K562 (cell line): ENCODE data around the gene PPARG. TPM values are rescaled to one million over a fixed set of nuclear protein-coding genes. Genes with fewer than 3 reads are reported as not detected.

ENCODE experiments used
- CBX5 ChIP-seq: IDR thresholded peaks from 2 replicates; pipeline ENCODE4 v1.6.1; 2014; ENCODE audit warnings: low read depth, borderline replicate concordance
- CCNT2 ChIP-seq: IDR thresholded peaks from 2 replicates; pipeline ENCODE4 v1.6.1; 2011; ENCODE audit warnings: borderline replicate concordance, low read depth, mild to moderate bottlenecking, moderate library complexity, mixed read lengths, low read length; ENCODE audit not compliant: insufficient read length; ENCODE audit errors: extremely low read depth
- CREM ChIP-seq: IDR thresholded peaks from 2 replicates; pipeline ENCODE4 v1.6.1; 2014; ENCODE audit warnings: antibody characterized with exemption, low read depth
- DLX4 ChIP-seq: fragments of 250-450 bp; sonication (Bioruptor Pico); IDR thresholded peaks from 2 replicates; pipeline ENCODE4 v1.6.1; 2021; ENCODE audit warnings: mild to moderate bottlenecking
- EP300 ChIP-seq: IDR thresholded peaks from 2 replicates; pipeline ENCODE4 v1.6.1; 2012; ENCODE audit warnings: low read length, improper control_type of control experiment
- FOS ChIP-seq: IDR thresholded peaks from 3 replicates; pipeline ENCODE4 v1.6.1; 2011; ENCODE audit not compliant: insufficient read length; ENCODE audit errors: extremely low read depth
- FOXK2 ChIP-seq, 2 experiments: fragments of 450-650 bp; IDR thresholded peaks in 1 of 2; conservative IDR thresholded peaks in 1 of 2; 2 replicates each; pipeline ENCODE4 v1.6.1; 2016; ENCODE audit warnings: low read depth in 2 of 2, mild to moderate bottlenecking in 1 of 2
- HOMEZ ChIP-seq: fragments of 250-450 bp; sonication (Bioruptor Pico); IDR thresholded peaks from 2 replicates; pipeline ENCODE4 v1.4.0; 2020; ENCODE audit warnings: mild to moderate bottlenecking, moderate library complexity
- KLF16 ChIP-seq: IDR thresholded peaks from 2 replicates; pipeline ENCODE4 v1.6.1; 2016; ENCODE audit warnings: antibody characterized with exemption
- MIER1 ChIP-seq: fragments of 450-650 bp; IDR thresholded peaks from 2 replicates; pipeline ENCODE4 v1.6.1; 2016; ENCODE audit warnings: antibody characterized with exemption, mild to moderate bottlenecking, low read depth
- NFATC3 ChIP-seq: fragments of 450-650 bp; IDR thresholded peaks from 2 replicates; pipeline ENCODE4 v1.6.1; 2017; ENCODE audit warnings: mild to moderate bottlenecking
- NRF1 ChIP-seq, 2 experiments: fragments of 450-650 bp; IDR thresholded peaks in 1 of 2; conservative IDR thresholded peaks in 1 of 2; 2 replicates each; pipeline ENCODE4 v1.6.1; 2014; ENCODE audit warnings: mild to moderate bottlenecking in 2 of 2
- OTX1 ChIP-seq: fragments of 450-650 bp; formaldehyde crosslinking; IDR thresholded peaks from 2 replicates; pipeline ENCODE4 v1.4.0; 2022; ENCODE audit warnings: mild to moderate bottlenecking
- RNF2 ChIP-seq: sonication (generic); IDR thresholded peaks from 2 replicates; pipeline ENCODE4 v1.6.1; 2016
- SMARCC2 ChIP-seq: fragments of 450-650 bp; IDR thresholded peaks from 2 replicates; pipeline ENCODE4 v1.6.1; 2017; ENCODE audit warnings: antibody characterized with exemption, moderate library complexity, mild to moderate bottlenecking, low read depth
- SOX6 ChIP-seq: fragments of 450-650 bp; IDR thresholded peaks from 2 replicates; pipeline ENCODE4 v1.6.1; 2014; ENCODE audit warnings: mild to moderate bottlenecking
- SP1 ChIP-seq: sonication (generic); formaldehyde crosslinking; IDR thresholded peaks from 2 replicates; pipeline ENCODE4 v1.8.1; 2022; ENCODE audit warnings: mild to moderate bottlenecking, missing genetic modification reagents
- STAT5A ChIP-seq: IDR thresholded peaks from 2 replicates; pipeline ENCODE4 v1.6.1; 2012; ENCODE audit warnings: low read length, inconsistent platforms, borderline replicate concordance
- TEAD4 ChIP-seq, 2 experiments: sonication (generic) in 1 of 2; formaldehyde crosslinking in 1 of 2; IDR thresholded peaks; 2 replicates each; pipeline versions ENCODE4 v1.6.1 to v1.8.0; 2012 to 2022; ENCODE audit warnings: borderline replicate concordance in 1 of 2, inconsistent platforms in 1 of 2, low read length in 1 of 2, mild to moderate bottlenecking in 1 of 2, missing genetic modification reagents in 1 of 2
- ZBTB9 ChIP-seq: fragments of 450-650 bp; formaldehyde crosslinking; IDR thresholded peaks from 2 replicates; pipeline ENCODE4 v1.4.0; 2020; ENCODE audit warnings: mild to moderate bottlenecking, moderate library complexity
- ZFP30 ChIP-seq: fragments of 250-450 bp; sonication (Bioruptor Pico); IDR thresholded peaks from 2 replicates; pipeline ENCODE4 v1.8.0; 2022; ENCODE audit warnings: moderate library complexity, mild to moderate bottlenecking, inconsistent platforms, borderline replicate concordance
- ZNF586 ChIP-seq: fragments of 450-650 bp; formaldehyde crosslinking; conservative IDR thresholded peaks from 2 replicates; pipeline ENCODE4 v1.4.0; 2020; ENCODE audit warnings: mild to moderate bottlenecking, moderate library complexity
- ZNF639 ChIP-seq, 2 experiments: fragments of 200-800 bp in 1 of 2; sonication (Bioruptor generic) in 1 of 2; sonication (generic) in 1 of 2; formaldehyde crosslinking in 1 of 2; IDR thresholded peaks in 1 of 2; conservative IDR thresholded peaks in 1 of 2; 2 replicates each; pipeline versions ENCODE4 v1.5.0 to v1.6.1; 2016 to 2020; ENCODE audit warnings: missing compliant biosample characterization in 1 of 2, missing genetic modification characterization in 1 of 2, missing genetic modification reagents in 1 of 2
- polyA plus RNA-seq, 8 experiments: library from polyadenylated mRNA; depleted of rRNA in 4 of 8; stranded (reverse) in 5 of 8; unstranded in 3 of 8; fragments of >200 nt; fragmentation: Nextera tagmentation in 2 of 8; fragmentation: Illumina TruSeq in 1 of 8; extraction: Ambion mirVana in 2 of 8; extraction: Trizol in 1 of 8; gene quantifications; 2 replicates each; pipeline versions ENCODE4 v1.2.1 to v1.2.3, GENCODE V29; 2011 to 2014; ENCODE audit warnings: inconsistent platforms in 1 of 8, missing spikeins in 1 of 8
- total RNA-seq, 7 experiments: library from RNA; depleted of rRNA in 6 of 7; stranded (reverse); fragments of >200 nt in 6 of 7; fragmentation: Illumina TruSeq in 2 of 7; extraction: Trizol in 2 of 7; gene quantifications; 2 replicates each; pipeline versions ENCODE4 v1.2.1 to v1.2.3, GENCODE V29; 2011 to 2021; ENCODE audit warnings: low replicate concordance in 1 of 7

The PPARG gene
- total and polyA plus RNA-seq, 9 of the 15 experiments (the other 6 are each of a cell fraction or from before 2014, with no cell fraction given), result not detected

- TF ChIP-seq SMARCC2, result peak; percentile 65; the same call in 1 of the 2 replicates
- no peak for TF ChIP-seq MIER1
- TF ChIP-seq ZBTB9 (CRISPR knock-in tag), result no peak
- peak; percentile 68; the same call in 1 of the 2 replicates for TF ChIP-seq TEAD4 (IDR thresholded peaks at IDR 0.05; ENCODE audit: low read length)
- no peak for TF ChIP-seq TEAD4 (CRISPR knock-in tag; IDR thresholded peaks at IDR 0.05; ENCODE audit: borderline replicate concordance)
- 0 out of 2 replicates have a peak, but pooled peaks have one; percentile 10 for TF ChIP-seq STAT5A
- TF ChIP-seq SOX6, result peak; percentile 84
- no peak for TF ChIP-seq DLX4 (CRISPR knock-in tag)
- 0 out of 2 replicates have a peak, but pooled peaks have one; percentile 20 for TF ChIP-seq ZNF586
- TF ChIP-seq RNF2, result peak; percentile 92; the same call in 1 of the 2 replicates
- TF ChIP-seq ZFP30, result no peak
- peak; percentile 78 for TF ChIP-seq FOS
- 0 out of 4 replicates have a peak, but pooled peaks of 1 of the 2 experiments have one; percentile 56 for TF ChIP-seq ZNF639 (CRISPR knock-in tag; conservative IDR thresholded peaks at IDR 0.05 in 1 of 2, IDR thresholded peaks at IDR 0.05 in 1 of 2)
- no peak for TF ChIP-seq SP1 (CRISPR knock-in tag)
- no peak for TF ChIP-seq NFATC3
- peak; percentile 91 for TF ChIP-seq CREM
- peak; percentile 88; the same call in 1 of the 2 replicates for TF ChIP-seq CBX5
- peak; percentile 14 to 17; a peak in 2 of 4 replicates for TF ChIP-seq NRF1 (conservative IDR thresholded peaks at IDR 0.05 in 1 of 2, IDR thresholded peaks at IDR 0.05 in 1 of 2)
- TF ChIP-seq EP300, result peak; percentile 79
- TF ChIP-seq KLF16, result peak; percentile 93
- TF ChIP-seq FOXK2 (conservative IDR thresholded peaks at IDR 0.05 in 1 of 2, IDR thresholded peaks at IDR 0.05 in 1 of 2; ENCODE audit: low read depth in 2 of 2), result no peak
- TF ChIP-seq CCNT2, result peak; percentile 82
- TF ChIP-seq OTX1 (CRISPR knock-in tag), result 0 out of 2 replicates have a peak, but pooled peaks have one; percentile 2
- no peak for TF ChIP-seq HOMEZ
These were observed 116.8 kb downstream of the PPARG start (continued) for GRCh38 chr3:12405432-12406272.
